Measurements from ENCODE around the gene PLCH1. TPM values are rescaled to one million over a fixed set of nuclear protein-coding genes. Genes with fewer than 3 reads are reported as not detected.

PLCH1 gene
- total and polyA plus RNA-seq, 10 of the 15 experiments (the other 5 are each of a cell fraction or from before 2014, with no cell fraction given), result 0.03 to 0.22 (median 0.04) TPM; not detected in 5

- no peak overlapping the region for H3K4me2 ChIP-seq (ENCODE audit: control insufficient read depth, insufficient read depth)
- no peak for FAIRE-seq
- H2AFZ ChIP-seq (ENCODE audit: control insufficient read depth, low read depth, low read length), result no peak overlapping the region
- H3K4me3 ChIP-seq, result no peak overlapping the region
- H4K20me1 ChIP-seq (ENCODE audit: control insufficient read depth, insufficient read depth), result no peaks in the 10 kb centered on the region
- ChIA-PET RAD21 (ENCODE audit: unreplicated experiment) (no interaction called here), SMC1A (ENCODE audit: uncharacterized antibody, unreplicated experiment) (no interaction called here), POLR2A (no interaction called here), CTCF (no interaction called here)
- no peak for ATAC-seq
- no peak overlapping the region for H3K27ac ChIP-seq (ENCODE audit: control insufficient read depth, insufficient read depth)
- no peaks in the 10 kb centered on the region for H3K36me3 ChIP-seq (ENCODE audit: control insufficient read depth in 2 of 2, insufficient read depth in 2 of 2, low read length in 1 of 2)
- no TSS peak for BruUV-seq (replicated peaks)
- TF ChIP-seq ZNF207 (IDR thresholded peaks at IDR 0.05; ENCODE audit: borderline replicate concordance) (no peak), BMI1 (IDR thresholded peaks at IDR 0.05; ENCODE audit: borderline replicate concordance) (no peak)
- in situ Hi-C loops (cut with MboI), result no loop called here
- WGBS (ENCODE audit: insufficient coverage, insufficient replicate concordance, low lambda C conversion rate, missing lambda C conversion rate), result 32% methylated on average over 2 of the region's 2 CpGs
- H3K9me3 ChIP-seq (replicated peaks; ENCODE audit: control insufficient read depth, insufficient read depth, low read length), result no peaks in the 10 kb centered on the region
- intact Hi-C loops (cut with micrococcal nuclease; ENCODE audit: unreplicated experiment), result no loop called here
- no peak overlapping the region for H3K9ac ChIP-seq (ENCODE audit: control insufficient read depth, insufficient read depth, low read length)
- DNase-seq (ENCODE audit: low read depth, low spot score), result no peak
- no peaks in the 10 kb centered on the region for H3K4me1 ChIP-seq (ENCODE audit: control insufficient read depth, insufficient read depth, low read length)
- H3K79me2 ChIP-seq (ENCODE audit: control insufficient read depth, insufficient read depth, low read length), result no peaks in the 10 kb centered on the region
- no peaks in the 10 kb centered on the region; a peak in 3 of 4 replicates for H3K27me3 ChIP-seq (replicated peaks in 1 of 2; ENCODE audit: control insufficient read depth in 2 of 2, insufficient read depth in 2 of 2, low read length in 1 of 2)
These were observed 76.9 kb downstream of the PLCH1 start for GRCh38 chr3:155667988-155668387.

GRCh38 chr3:155664925-155665695 lies 79.8 kb downstream of the PLCH1 start:
- SMC1A ChIA-PET (ENCODE audit: uncharacterized antibody, unreplicated experiment), result interaction anchor here (1.5 kb wide), 2 partner anchors 8 to 37 kb away, joined by 5 to 6 read pairs; no protein-coding TSS in a partner anchor
- H3K27ac ChIP-seq (ENCODE audit: control insufficient read depth, insufficient read depth), result no peak overlapping the region
- H3K4me2 ChIP-seq (ENCODE audit: control insufficient read depth, insufficient read depth), result no peak overlapping the region
- no TSS peak for BruUV-seq (replicated peaks)
- no peaks in the 10 kb centered on the region for H3K36me3 ChIP-seq (ENCODE audit: control insufficient read depth in 2 of 2, insufficient read depth in 2 of 2, low read length in 1 of 2)
- no peak overlapping the region for H3K9ac ChIP-seq (ENCODE audit: control insufficient read depth, insufficient read depth, low read length)
- RAD21 ChIA-PET (ENCODE audit: unreplicated experiment), result no interaction called here
- H3K79me2 ChIP-seq (ENCODE audit: control insufficient read depth, insufficient read depth, low read length), result no peaks in the 10 kb centered on the region
- no peaks in the 10 kb centered on the region for H4K20me1 ChIP-seq (ENCODE audit: control insufficient read depth, insufficient read depth)
- in situ Hi-C loops (cut with MboI), result no loop called here
- H3K27me3 ChIP-seq (replicated peaks in 1 of 2; ENCODE audit: control insufficient read depth in 2 of 2, insufficient read depth in 2 of 2, low read length in 1 of 2), result no peaks in the 10 kb centered on the region; a peak in 1 of 4 replicates
- no peak for ATAC-seq
- intact Hi-C loops (cut with micrococcal nuclease; ENCODE audit: unreplicated experiment), result no loop called here
- DNase-seq (ENCODE audit: low read depth, low spot score), result no peak
- CTCF ChIA-PET, result interaction anchor here (0.9 kb wide), 1 partner anchor 37 kb away, joined by 3 read pairs; no protein-coding TSS in a partner anchor
- POLR2A ChIA-PET, result no interaction called here
- 35% methylated on average over 4 of the region's 4 CpGs for WGBS (ENCODE audit: insufficient coverage, insufficient replicate concordance, low lambda C conversion rate, missing lambda C conversion rate)
- no peak overlapping the region for H3K4me3 ChIP-seq
- FAIRE-seq, result no peak
- no peaks in the 10 kb centered on the region for H3K9me3 ChIP-seq (replicated peaks; ENCODE audit: control insufficient read depth, insufficient read depth, low read length)
- H3K4me1 ChIP-seq (ENCODE audit: control insufficient read depth, insufficient read depth, low read length), result no peaks in the 10 kb centered on the region
- H2AFZ ChIP-seq (ENCODE audit: control insufficient read depth, low read depth, low read length), result no peak overlapping the region
- no peak for TF ChIP-seq TARDBP (IDR thresholded peaks at IDR 0.05; ENCODE audit: borderline replicate concordance)
- no peak for TF ChIP-seq ZNF217 (IDR thresholded peaks at IDR 0.05)
- no peak for TF ChIP-seq HDAC6 (IDR thresholded peaks at IDR 0.05; ENCODE audit: unreplicated experiment)
- TF ChIP-seq, protein P1, sequence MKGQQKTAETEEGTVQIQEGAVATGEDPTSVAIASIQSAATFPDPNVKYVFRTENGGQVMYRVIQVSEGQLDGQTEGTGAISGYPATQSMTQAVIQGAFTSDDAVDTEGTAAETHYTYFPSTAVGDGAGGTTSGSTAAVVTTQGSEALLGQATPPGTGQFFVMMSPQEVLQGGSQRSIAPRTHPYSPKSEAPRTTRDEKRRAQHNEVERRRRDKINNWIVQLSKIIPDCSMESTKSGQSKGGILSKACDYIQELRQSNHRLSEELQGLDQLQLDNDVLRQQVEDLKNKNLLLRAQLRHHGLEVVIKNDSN (IDR thresholded peaks at IDR 0.05; ENCODE audit: borderline replicate concordance, extremely low read length, insufficient read depth, low read depth, low read length), result no peak
- no peak for TF ChIP-seq USF2 (IDR thresholded peaks at IDR 0.05; ENCODE audit: borderline replicate concordance, low read depth, low read length)
- no peak for TF ChIP-seq JUND (IDR thresholded peaks at IDR 0.05; ENCODE audit: low read depth, low read length)
- no peak for TF ChIP-seq SMC3 (IDR thresholded peaks at IDR 0.05; ENCODE audit: borderline replicate concordance, low read length)
- no peak for TF ChIP-seq SP1 (IDR thresholded peaks at IDR 0.05; ENCODE audit: low read depth, low read length)
- TF ChIP-seq RCOR1 (conservative IDR thresholded peaks at IDR 0.05; ENCODE audit: low read depth, low read length), result no peak
- no peak for TF ChIP-seq CHD4 (IDR thresholded peaks at IDR 0.05)
- no peak for TF ChIP-seq YBX1 (IDR thresholded peaks at IDR 0.05)
- TF ChIP-seq BCL11A (IDR thresholded peaks at IDR 0.05; ENCODE audit: low read depth, low read length), result no peak
- TF ChIP-seq NFXL1 (IDR thresholded peaks at IDR 0.05; ENCODE audit: borderline replicate concordance), result no peak
- no peak for TF ChIP-seq MTA3 (IDR thresholded peaks at IDR 0.05; ENCODE audit: borderline replicate concordance, low read length)
- TF ChIP-seq RAD21 (IDR thresholded peaks at IDR 0.05; ENCODE audit: insufficient read depth, low read depth, low read length), result no peak
- no peak for TF ChIP-seq ZNF622 (IDR thresholded peaks at IDR 0.05)
- no peak for TF ChIP-seq SMARCA5 (IDR thresholded peaks at IDR 0.05)
